CD4-positive, CD25-positive, alpha-beta regulatory T cell (primary cell): ENCODE results near the gene BLOC1S1. TPM values are rescaled to one million over a fixed set of nuclear protein-coding genes. Genes with fewer than 3 reads are reported as not detected.

Experiments
- ATAC-seq, 2 donors: fragments of 150-1000 bp; cut with Tn5 transposase; one replicate each; pipeline ENCODE4 v1.10.0; 2021; ENCODE audit warnings: low read depth in 2 of 2, moderate number of reproducible peaks in 2 of 2, moderate library complexity in 1 of 2
- DNase-seq, 3 donors: peaks; one replicate each; pipeline versions ENCODE4 v3.0.0 to v3.0.0-alpha.2; 2012 to 2022; ENCODE audit warnings: mixed read lengths in 1 of 3
- H3K27ac ChIP-seq: one replicate; pipeline ENCODE4 v1.7.0; 2013; ENCODE audit warnings: mild to moderate bottlenecking, low read length; ENCODE audit not compliant: insufficient read depth, poor library complexity, severe bottlenecking
- H3K27me3 ChIP-seq: one replicate; pipeline ENCODE4 v1.7.0; 2013; ENCODE audit warnings: low read length; ENCODE audit not compliant: control insufficient read depth, insufficient read depth
- H3K36me3 ChIP-seq: one replicate; pipeline ENCODE4 v1.7.0; 2013; ENCODE audit warnings: mild to moderate bottlenecking, low read length, moderate library complexity; ENCODE audit not compliant: control insufficient read depth, insufficient read depth
- H3K4me1 ChIP-seq: 2 replicates; pipeline ENCODE4 v1.7.0; 2013; ENCODE audit warnings: mild to moderate bottlenecking, low read length; ENCODE audit not compliant: insufficient read depth, control insufficient read depth, poor library complexity, severe bottlenecking
- H3K4me3 ChIP-seq: one replicate; pipeline ENCODE4 v1.7.0; 2013; ENCODE audit warnings: low read depth, mild to moderate bottlenecking, low read length, moderate library complexity
- H3K9me3 ChIP-seq, 2 experiments: 1 replicate in 1 of 2; 2 replicates in 1 of 2; pipeline ENCODE4 v1.7.0; 2013; ENCODE audit warnings: low read length in 2 of 2, mild to moderate bottlenecking in 1 of 2, moderate library complexity in 1 of 2; ENCODE audit not compliant: control insufficient read depth in 2 of 2
- H3K27ac Mint-ChIP-seq, 3 donors: one replicate each; pipeline ENCODE4 v1.8.0; 2020 to 2022; ENCODE audit warnings: mild to moderate bottlenecking in 3 of 3, mixed read lengths in 3 of 3, moderate library complexity in 2 of 3
- H3K27me3 Mint-ChIP-seq: one replicate; pipeline ENCODE4 v1.8.0; 2022; ENCODE audit warnings: mild to moderate bottlenecking, mixed read lengths
- H3K36me3 Mint-ChIP-seq: one replicate; pipeline ENCODE4 v1.8.0; 2020; ENCODE audit warnings: mixed read lengths
- H3K4me1 Mint-ChIP-seq, 4 donors: one replicate each; pipeline ENCODE4 v1.8.0; 2020 to 2022; ENCODE audit warnings: mixed read lengths in 4 of 4, mild to moderate bottlenecking in 1 of 4
- H3K4me3 Mint-ChIP-seq, 4 donors: one replicate each; pipeline ENCODE4 v1.8.0; 2020 to 2022; ENCODE audit warnings: mild to moderate bottlenecking in 4 of 4, mixed read lengths in 4 of 4, moderate library complexity in 3 of 4
- H3K9me3 Mint-ChIP-seq, 7 donors: one replicate each; pipeline ENCODE4 v1.8.0; 2020 to 2022; ENCODE audit warnings: mixed read lengths in 7 of 7, mild to moderate bottlenecking in 3 of 7, moderate library complexity in 2 of 7
- polyA plus RNA-seq, 4 donors: library from polyadenylated mRNA; unstranded; fragments of 300-500 nt; fragmentation: Illumina TruSeq; gene quantifications; one replicate each; pipeline ENCODE4 v1.2.3, GENCODE V29; 2021
- total RNA-seq: library from RNA; stranded (reverse); gene quantifications from one replicate; pipeline ENCODE4 v1.2.3, GENCODE V29; 2022

The BLOC1S1 gene
- total and polyA plus RNA-seq, 5 donors from 2014 or later: 60.1 to 128 (median 107) TPM

- ATAC-seq: peak; percentile 46 to 54
- Mint-ChIP-seq H3K27ac (peak within 1 kb of the TSS in 1 of 3 donors; percentile 48), H3K27me3 (peaks cover 63% of the 10 kb centered on the region)
Observed at GRCh38 chr12:55707841-55708694, 7.8 kb upstream of the BLOC1S1 start, which contains the start of gene ITGA7. Gene ITGA7, minus strand, starts transcription at chr12:55707904. Its CDS starts 222 bp downstream, at chr12:55707682.

GRCh38 chr12:55708695-55709233 lies 7.1 kb upstream of the BLOC1S1 start:
- Histone ChIP-seq H3K4me1 (peaks cover 19% of the 10 kb centered on the region), H3K9me3 (no peaks in the 10 kb centered on the region), H3K27ac (no peak overlapping the region), H3K4me3 (peak overlapping the region; percentile 69), H3K27me3 (peaks cover 14% of the 10 kb centered on the region), H3K36me3 (no peaks in the 10 kb centered on the region)
- peak overlapping the region in 1 of 3 donors; percentile 85 for H3K27ac Mint-ChIP-seq
- H3K27me3 Mint-ChIP-seq: peaks cover 62% of the 10 kb centered on the region
- H3K4me1 Mint-ChIP-seq: peaks cover 0 to 20% (median 10%) of the 10 kb centered on the region in 4 donors
- peaks cover 0 to 3% (median 0%) of the 10 kb centered on the region in 7 donors for H3K9me3 Mint-ChIP-seq
- ATAC-seq (no peak), DNase-seq (no peak)
- peak overlapping the region; percentile 77 to 93 (median 88) for H3K4me3 Mint-ChIP-seq
- H3K36me3 Mint-ChIP-seq: no peaks in the 10 kb centered on the region

More at GRCh38 chr12:55707841-55708694, 7.8 kb upstream of the BLOC1S1 start, which contains the start of gene ITGA7:
- Histone ChIP-seq H3K27ac (no peak within 1 kb of the TSS), H3K27me3 (peaks cover 14% of the 10 kb centered on the region), H3K4me3 (peak within 1 kb of the TSS; percentile 69), H3K9me3 (no peaks in the 10 kb centered on the region), H3K4me1 (peaks cover 19% of the 10 kb centered on the region), H3K36me3 (no peaks in the 10 kb centered on the region)
- Mint-ChIP-seq H3K9me3 (peaks cover 0 to 3% (median 0%) of the 10 kb centered on the region in 7 donors), H3K4me1 (peaks cover 0 to 20% (median 10%) of the 10 kb centered on the region in 4 donors), H3K36me3 (no peaks in the 10 kb centered on the region), H3K4me3 (peak within 1 kb of the TSS; percentile 77 to 93 (median 88))
- peak in 2 of 3 donors; percentile 32 to 65 for DNase-seq

GRCh38 chr12:55711786-55712553 lies 3.9 kb upstream of the BLOC1S1 start:
- peaks cover 41% of the 10 kb centered on the region for H3K27me3 Mint-ChIP-seq

GRCh38 chr12:55712700-55713415 lies 3.0 kb upstream of the BLOC1S1 start:
- ATAC-seq (no peak), DNase-seq (no peak)
- H3K9me3 Mint-ChIP-seq: peaks cover 0 to 3% (median 0%) of the 10 kb centered on the region in 7 donors
- H3K27ac Mint-ChIP-seq: no peak overlapping the region
- H3K27me3 ChIP-seq: peaks cover 7% of the 10 kb centered on the region
- no peaks in the 10 kb centered on the region for H3K9me3 ChIP-seq
- H3K36me3 ChIP-seq: no peaks in the 10 kb centered on the region
- H3K4me1 ChIP-seq: peaks cover 39% of the 10 kb centered on the region
- H3K4me3 Mint-ChIP-seq: peak overlapping the region in 1 of 4 donors; percentile 86
- H3K27me3 Mint-ChIP-seq: peaks cover 35% of the 10 kb centered on the region
- H3K4me3 ChIP-seq: no peak overlapping the region
- no peak overlapping the region for H3K27ac ChIP-seq
- H3K36me3 Mint-ChIP-seq: peaks cover 4% of the 10 kb centered on the region
- H3K4me1 Mint-ChIP-seq: peaks cover 8 to 40% (median 28%) of the 10 kb centered on the region in 4 donors

More at GRCh38 chr12:55711786-55712553, 3.9 kb upstream of the BLOC1S1 start:
- no peak overlapping the region for H3K4me3 ChIP-seq
- Mint-ChIP-seq H3K4me1 (peaks cover 8 to 35% (median 21%) of the 10 kb centered on the region in 4 donors), H3K36me3 (peaks cover 4% of the 10 kb centered on the region), H3K27ac (peak overlapping the region in 2 of 3 donors; percentile 64 to 72), H3K9me3 (peaks cover 0 to 3% (median 0%) of the 10 kb centered on the region in 7 donors), H3K4me3 (peak overlapping the region in 2 of 4 donors; percentile 23 to 40)
- no peaks in the 10 kb centered on the region for H3K9me3 ChIP-seq
- peaks cover 37% of the 10 kb centered on the region for H3K4me1 ChIP-seq
- H3K27ac ChIP-seq: no peak overlapping the region
- H3K36me3 ChIP-seq: no peaks in the 10 kb centered on the region
- H3K27me3 ChIP-seq: peaks cover 9% of the 10 kb centered on the region
- no peak for DNase-seq
- ATAC-seq: no peak

GRCh38 chr12:55713721-55714120 lies 2.1 kb upstream of the BLOC1S1 start:
- peaks cover 5% of the 10 kb centered on the region for H3K27me3 ChIP-seq
- H3K36me3 ChIP-seq: peaks cover 2% of the 10 kb centered on the region
- H3K27me3 Mint-ChIP-seq: peaks cover 27% of the 10 kb centered on the region
- peaks cover 7% of the 10 kb centered on the region for H3K36me3 Mint-ChIP-seq
- H3K27ac Mint-ChIP-seq: no peak overlapping the region
- no peaks in the 10 kb centered on the region for H3K9me3 ChIP-seq
- peaks cover 0 to 3% (median 0%) of the 10 kb centered on the region in 7 donors for H3K9me3 Mint-ChIP-seq
- H3K4me1 Mint-ChIP-seq: peaks cover 8 to 40% (median 29%) of the 10 kb centered on the region in 4 donors
- DNase-seq (no peak), ATAC-seq (no peak)
- peak overlapping the region in 2 of 4 donors; percentile 23 to 86 for H3K4me3 Mint-ChIP-seq
- H3K27ac ChIP-seq: no peak overlapping the region
- peaks cover 39% of the 10 kb centered on the region for H3K4me1 ChIP-seq
- H3K4me3 ChIP-seq: no peak overlapping the region

GRCh38 chr12:55715169-55715764 lies 579 bp upstream of the BLOC1S1 start:
- peaks cover 18% of the 10 kb centered on the region for H3K36me3 ChIP-seq
- ATAC-seq: no peak
- Mint-ChIP-seq H3K4me3 (peak overlapping the region; percentile 95 to 98 (median 96)), H3K9me3 (peaks cover 0 to 3% (median 0%) of the 10 kb centered on the region in 7 donors), H3K4me1 (peaks cover 8 to 41% (median 25%) of the 10 kb centered on the region in 4 donors), H3K36me3 (peaks cover 7% of the 10 kb centered on the region), H3K27ac (peak overlapping the region in 2 of 3 donors; percentile 97 to 98), H3K27me3 (peaks cover 12% of the 10 kb centered on the region)
- no peaks in the 10 kb centered on the region for H3K9me3 ChIP-seq
- no peak for DNase-seq
- peak overlapping the region; percentile 80 for H3K4me3 ChIP-seq
- peak overlapping the region; percentile 95 for H3K27ac ChIP-seq
- peaks cover 37% of the 10 kb centered on the region for H3K4me1 ChIP-seq
- no peaks in the 10 kb centered on the region for H3K27me3 ChIP-seq
